ENCODE data around the gene LPIN2. TPM values are rescaled to one million over a fixed set of nuclear protein-coding genes. Genes with fewer than 3 reads are reported as not detected.

The LPIN2 gene
- total RNA-seq, 1 experiment from 2014 or later = 36.2 TPM

Other genes with a start within 250 kb of the LPIN2 start
- gene EMILIN2, start 166.1 kb downstream of the LPIN2 start, total RNA-seq (2014; rRNA removed; shearing (Covaris generic)) = 1.2 and 2.8 TPM in 2 replicates
- gene MYOM1, start 206.8 kb upstream of the LPIN2 start, total RNA-seq (2014; rRNA removed; shearing (Covaris generic)) = 0.10 TPM in 1 of 2 replicates, not detected in the other
- 810 and 944 TPM in 2 replicates for gene MYL12A, start 234.7 kb upstream of the LPIN2 start, total RNA-seq (2014; rRNA removed; shearing (Covaris generic))
- gene MYL12B, start 249.0 kb upstream of the LPIN2 start, total RNA-seq (2014; rRNA removed; shearing (Covaris generic)) = 528 and 607 TPM in 2 replicates